ENCODE data around the gene NEK4.

The NEK4 gene

DNA sequence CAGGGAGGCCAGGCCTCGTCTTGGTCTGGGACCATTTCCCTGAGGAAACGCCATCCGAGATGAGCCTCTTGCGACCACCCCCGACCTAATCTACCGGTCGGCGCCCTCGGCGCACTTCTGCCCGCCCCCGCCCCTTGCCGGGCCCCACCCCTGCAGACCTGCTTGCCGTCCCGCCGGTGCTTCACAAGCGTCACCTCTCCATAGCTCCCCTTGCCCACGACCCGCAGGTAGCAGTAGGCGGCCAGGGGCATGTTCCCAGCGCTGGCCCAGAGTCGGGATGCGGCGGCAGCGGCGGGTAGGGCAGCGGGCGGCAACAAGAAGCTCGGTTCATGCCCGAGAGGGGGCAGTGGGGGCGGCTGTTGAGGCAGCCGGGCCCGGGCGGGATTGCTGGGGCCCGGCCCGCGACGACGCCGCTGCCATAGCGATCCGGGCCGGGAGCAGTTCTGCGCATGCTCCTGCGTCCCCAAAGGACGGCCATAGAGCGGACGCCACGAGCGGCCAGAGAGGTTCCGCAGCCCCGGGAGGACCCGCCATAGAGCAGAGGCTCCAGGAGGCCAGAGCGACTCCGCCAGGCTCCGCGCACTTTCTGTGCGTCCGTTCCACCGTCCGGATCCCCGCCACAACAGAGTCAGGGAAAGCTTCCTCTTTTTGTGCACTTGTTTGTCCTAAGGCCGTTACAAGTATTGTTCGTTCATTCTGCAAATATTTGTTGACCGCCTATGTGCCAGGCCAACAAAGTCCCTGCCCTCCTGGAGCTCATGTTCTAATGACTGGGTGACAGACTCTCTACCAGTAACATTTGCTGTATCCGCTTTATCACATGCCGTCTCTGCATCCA, at the start of gene NEK4:
Gene NEK4 (minus strand): TSS at position 445 of the 838 bp plus-strand sequence. CDS start 194 bp downstream, at position 251.
- Histone ChIP-seq H3K4me3 (peak within 1 kb of the TSS; percentile 70 to 95 (median 80)), H3K27ac (peak within 1 kb of the TSS; percentile 44 to 88 (median 81))

DNA sequence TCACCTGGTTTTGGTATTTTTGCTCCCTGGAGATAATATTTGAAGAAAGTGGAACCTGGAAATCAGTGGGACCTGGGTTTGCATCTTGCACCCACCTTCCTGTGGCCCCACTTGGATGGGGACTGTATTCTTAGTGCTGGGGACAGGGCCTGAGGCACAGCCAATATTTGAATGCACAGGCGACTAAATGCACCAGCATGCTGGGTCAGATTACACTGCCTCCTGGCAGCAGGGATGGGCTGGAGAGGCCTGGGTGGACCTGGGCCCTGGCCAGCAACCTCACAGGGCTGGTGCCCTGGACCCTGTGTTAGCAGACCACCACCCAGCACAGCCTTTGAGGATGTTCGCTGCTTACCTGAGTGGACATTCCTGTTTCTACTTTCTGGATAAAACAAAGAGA, 49.2 kb upstream of the NEK4 start:
- Histone ChIP-seq H3K27ac (no peak overlapping the region), H3K4me3 (no peak overlapping the region)

DNA sequence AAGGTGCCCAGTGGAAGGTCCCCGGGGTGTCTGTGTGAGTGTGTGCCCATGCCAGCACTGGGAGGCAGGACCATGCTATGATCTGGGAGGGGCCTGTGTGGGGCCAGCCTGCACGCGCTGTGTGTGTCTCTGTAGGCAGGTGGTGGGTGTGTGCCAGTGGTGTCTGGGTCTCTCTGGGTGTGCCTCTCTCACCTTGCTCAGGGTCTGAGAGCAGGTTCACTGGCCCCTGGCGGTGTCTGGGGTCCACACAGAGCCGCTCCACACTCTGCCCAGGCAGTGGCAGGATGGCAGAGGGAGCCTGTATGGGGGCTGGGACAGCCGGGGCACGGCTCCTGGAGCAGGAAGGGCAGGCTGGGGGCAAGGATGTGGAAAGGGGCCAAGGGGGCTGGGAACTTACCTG, 47.1 kb upstream of the NEK4 start:
- no peak overlapping the region for H3K4me3 ChIP-seq
- no peak overlapping the region for H3K27ac ChIP-seq

DNA sequence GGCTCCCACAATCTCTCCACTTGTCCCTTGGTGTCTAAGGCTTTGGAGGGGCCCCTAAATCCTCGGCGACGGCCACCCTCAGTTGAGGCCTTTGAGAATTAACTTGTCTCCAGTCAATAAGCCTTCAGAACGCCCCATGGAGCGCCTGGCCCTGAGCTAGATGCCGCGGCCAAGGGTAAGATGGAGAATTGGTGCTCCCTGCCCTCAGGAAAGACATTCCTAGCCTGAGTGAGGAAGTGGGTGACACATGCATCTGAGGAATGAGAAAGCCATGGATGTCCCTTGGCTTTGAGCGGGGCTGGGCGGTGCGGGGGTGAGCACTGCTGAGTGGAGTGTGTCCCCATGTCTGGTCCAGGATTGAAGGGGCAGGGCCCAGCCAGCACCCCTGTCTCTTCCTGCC, 46.5 kb upstream of the NEK4 start:
- Histone ChIP-seq H3K27ac (no peak overlapping the region), H3K4me3 (no peak overlapping the region)

DNA sequence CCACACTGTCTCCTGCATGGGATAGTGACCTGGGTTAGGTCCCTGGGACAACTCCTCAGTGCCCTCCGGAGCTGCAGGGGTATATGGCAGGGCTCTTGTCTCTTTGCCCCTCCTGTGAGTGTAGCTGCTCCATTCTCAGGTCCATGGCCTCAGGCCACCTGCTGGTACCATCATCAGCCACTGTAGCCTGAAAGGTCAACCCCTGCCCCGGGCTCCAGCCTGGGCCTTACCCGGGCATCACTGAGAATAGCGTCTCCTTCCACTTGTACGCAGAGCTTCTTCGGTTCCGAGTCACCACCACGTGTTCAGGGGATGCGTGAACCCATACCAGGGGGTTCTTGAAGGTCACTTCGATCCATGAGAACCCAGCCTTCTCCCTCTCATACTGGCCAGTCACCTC, 45.9 kb upstream of the NEK4 start:
- Histone ChIP-seq H3K27ac (no peak overlapping the region), H3K4me3 (no peak overlapping the region)

DNA sequence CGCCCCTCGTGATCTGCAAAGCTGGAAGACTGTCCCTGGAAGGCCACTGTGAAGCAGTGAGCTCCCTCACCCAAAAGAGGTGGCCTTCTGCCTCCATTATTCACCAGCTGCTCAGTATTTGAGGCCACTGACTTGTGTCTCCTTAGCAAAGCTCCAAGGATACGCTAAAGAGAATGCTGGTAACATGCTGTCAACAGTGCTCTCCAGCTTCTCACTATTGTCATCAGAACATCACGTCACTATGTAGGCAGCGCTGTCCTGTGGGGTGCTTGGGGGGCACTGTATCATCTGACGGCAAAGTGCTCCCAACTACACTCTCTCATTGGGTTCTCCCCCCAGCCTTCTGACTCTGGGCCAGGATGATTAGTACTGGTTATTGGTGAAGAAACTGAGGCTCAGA, 45.5 kb upstream of the NEK4 start:
- Histone ChIP-seq H3K4me3 (no peak overlapping the region), H3K27ac (no peak overlapping the region)

DNA sequence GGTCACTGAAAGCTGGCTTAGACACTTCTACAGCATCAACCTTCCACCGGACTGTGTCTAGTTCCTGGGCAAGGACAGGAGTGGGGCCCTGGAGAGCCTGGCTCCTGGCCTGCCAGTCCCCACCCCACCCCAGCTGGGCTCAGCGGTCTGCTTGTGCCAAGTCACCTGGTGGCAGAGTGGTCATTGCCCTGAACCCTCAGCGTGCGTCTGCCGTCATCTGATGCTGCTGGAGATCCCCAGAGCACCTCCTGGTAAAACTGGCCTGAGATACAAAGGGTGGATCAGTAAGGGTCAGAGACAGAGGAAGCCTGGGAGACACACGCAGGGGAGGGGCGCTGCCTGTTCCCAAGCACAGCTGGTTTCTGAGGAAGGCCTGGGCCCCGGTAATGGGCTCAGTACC, 43.1 kb upstream of the NEK4 start:
- Histone ChIP-seq H3K4me3 (no peak overlapping the region), H3K27ac (no peak overlapping the region)

DNA sequence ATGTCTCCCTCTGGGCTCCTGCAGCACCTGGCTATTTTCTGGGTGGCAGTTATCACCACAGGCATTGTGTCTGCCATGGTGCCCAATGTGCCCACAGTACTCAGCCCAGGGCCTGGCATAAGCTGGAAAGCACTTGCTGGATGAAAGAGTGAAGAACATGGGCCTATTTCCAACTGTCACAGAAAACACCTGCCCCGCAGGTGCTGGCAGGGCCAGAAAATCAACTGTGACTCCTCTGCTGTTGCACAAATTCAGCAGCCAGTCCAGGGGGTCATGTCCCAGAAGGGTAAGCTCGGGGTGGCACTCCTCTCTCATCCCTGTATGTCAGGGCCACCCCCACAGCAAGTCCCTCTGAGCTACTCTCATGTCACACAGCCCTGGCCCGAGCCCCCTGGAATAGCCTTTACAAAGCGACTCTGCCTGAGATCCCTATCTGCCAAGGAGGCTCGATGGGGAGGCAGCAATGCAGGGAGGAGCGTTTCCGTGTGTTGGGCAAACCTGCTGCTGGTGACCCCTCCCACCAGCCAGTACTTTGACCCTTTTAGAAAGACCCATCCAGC, 40.8 kb upstream of the NEK4 start:
- no peak overlapping the region for H3K4me3 ChIP-seq
- no peak overlapping the region for H3K27ac ChIP-seq

DNA sequence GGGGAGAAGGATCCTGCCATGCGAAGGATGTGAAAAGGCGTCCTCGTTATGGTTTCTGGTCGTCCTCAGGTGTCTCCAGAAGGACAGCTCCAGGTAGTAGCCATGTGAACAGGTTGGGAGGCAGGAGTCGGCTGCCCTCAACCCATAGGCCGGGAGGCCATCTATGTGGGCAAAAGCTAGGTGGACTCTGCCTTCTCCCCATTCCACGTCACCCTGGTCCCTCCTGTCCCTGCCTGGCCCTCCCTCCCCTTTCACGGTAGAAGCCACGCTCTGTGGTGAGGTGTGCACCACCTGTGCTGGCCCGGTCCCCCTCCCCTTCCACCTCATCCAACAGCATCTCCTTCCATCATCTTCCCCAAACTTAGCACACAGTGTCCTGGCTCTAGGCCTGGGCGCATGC, 40.2 kb upstream of the NEK4 start:
- H3K27ac ChIP-seq, result no peak overlapping the region
- H3K4me3 ChIP-seq, result no peak overlapping the region

DNA sequence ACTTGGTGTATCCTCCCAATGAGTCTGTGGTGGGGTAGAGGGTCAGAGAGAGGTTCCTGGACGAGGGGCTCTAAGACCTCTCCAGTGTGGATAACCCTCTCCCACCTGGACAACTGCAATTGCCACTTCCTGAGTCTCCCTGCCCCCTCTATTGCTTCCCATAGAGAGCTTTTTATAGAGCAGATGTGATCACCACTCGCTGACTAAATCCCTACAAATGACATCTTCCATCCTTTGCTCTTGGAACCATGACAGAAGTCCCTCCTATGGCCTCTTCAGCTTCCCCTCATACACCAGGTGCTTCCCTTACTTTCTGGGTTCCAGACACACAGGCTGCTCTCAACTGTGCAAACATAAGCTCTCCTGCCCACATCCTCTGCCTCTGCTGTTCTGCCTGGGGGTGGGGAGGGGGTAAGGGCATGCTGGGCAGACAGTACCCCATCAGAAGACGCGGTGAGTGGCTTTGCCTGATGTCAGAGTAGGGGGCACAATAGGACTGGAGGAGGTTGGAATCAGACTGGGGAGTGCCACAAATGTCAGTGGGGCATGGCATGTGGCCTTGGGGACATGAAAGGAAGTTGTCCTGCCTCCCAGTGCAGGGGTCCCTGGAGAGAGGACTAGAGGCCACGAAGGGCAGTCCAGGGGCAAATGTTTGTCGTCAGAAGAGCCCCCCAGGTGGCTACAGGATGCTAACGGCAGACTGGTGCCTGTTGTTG, 39.1 kb upstream of the NEK4 start:
- no peak overlapping the region for H3K27ac ChIP-seq
- H3K4me3 ChIP-seq, result no peak overlapping the region

DNA sequence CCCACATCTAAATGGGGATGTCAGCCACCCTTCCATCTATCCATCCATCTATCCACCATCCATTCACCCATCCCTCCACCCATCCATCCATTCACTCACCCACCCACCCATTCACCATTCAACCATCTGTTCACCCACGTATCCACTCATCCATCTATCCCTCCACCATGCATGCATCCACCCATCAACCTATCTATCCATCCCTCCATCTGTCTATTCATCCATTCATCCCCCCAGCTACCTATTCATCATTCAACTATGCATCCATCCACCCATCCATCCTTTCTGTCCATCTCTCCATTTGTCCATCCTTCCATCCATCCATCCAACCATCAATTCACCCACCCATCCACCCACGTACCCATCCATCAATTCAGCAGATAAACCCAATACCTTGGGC, 38.4 kb upstream of the NEK4 start:
- Histone ChIP-seq H3K4me3 (no peak overlapping the region), H3K27ac (no peak overlapping the region)

DNA sequence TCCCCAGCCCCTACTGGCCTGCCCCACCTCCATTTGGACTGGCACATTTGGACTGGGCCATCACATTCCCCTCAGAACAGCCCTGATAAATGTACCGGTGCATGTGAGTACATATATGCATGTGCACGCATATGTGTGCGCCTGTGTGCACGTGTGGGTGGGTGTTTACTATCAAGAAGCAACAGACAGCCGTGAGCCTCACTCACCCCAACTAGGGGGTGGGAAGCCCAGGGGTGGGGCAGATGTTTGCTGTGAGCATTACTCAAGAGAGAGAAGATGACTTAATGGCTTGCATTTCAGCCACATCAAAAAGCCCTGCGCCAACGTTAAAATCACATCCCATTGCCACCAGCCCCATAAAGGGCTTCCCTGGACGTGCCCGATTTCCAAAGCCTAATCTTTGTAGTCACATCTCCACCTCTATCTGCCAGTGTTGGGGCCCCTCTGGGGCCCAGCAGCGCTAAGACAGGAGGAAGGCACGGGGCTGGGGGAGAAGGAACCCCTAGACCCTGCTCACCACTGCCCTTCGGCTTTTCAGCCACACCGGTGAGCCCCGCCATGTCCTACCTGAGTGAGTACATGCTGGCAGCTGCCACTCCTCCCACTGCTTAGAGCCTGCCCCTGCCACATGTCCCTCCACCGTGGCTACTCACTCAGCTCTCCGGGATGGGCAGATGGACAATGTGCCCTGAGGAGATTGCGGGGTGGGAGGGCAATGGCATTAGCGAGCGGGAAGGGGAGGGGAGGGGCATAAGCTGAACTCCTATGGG, 34.7 kb upstream of the NEK4 start:
- H3K27ac ChIP-seq, result no peak overlapping the region
- no peak overlapping the region for H3K4me3 ChIP-seq

DNA sequence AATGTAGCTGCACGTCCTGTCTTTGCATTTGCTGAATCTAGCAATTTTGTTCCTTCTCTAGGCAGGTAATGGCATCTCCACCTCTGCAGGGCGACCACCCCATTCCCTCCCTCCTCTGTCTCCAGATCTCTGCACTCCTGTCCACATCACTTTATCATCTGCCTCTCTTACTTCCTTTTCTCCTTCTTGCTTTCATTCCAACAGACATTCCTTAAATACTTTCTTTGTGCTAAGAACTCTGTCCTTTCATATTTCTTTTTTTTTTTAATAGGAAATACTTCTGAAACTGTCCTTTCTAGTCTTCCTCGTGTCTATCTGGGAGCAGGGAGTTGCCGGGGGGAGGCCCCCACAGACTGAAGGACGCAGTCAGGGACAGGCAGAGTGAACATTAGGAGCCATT, 31.1 kb upstream of the NEK4 start:
- H3K27ac ChIP-seq, result no peak overlapping the region
- no peak overlapping the region for H3K4me3 ChIP-seq

DNA sequence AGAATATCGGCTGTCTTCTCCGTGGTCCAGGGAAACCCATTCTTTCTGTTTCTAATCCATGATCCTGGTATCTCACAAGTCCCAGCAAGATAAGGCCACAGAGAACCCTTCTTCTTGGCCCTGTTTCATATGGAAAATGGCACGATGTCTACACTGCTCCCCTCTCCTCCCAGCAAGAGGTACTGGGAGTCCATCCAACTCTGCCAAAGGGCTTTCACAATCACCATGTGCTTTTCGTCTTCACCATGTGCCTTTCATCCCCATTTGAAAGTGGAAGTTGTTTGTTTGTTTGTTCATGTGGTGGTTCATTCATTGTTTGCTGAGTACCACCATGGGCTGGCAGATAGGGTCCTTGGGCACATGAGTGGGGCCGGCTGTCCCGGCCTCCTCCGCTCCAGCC, 29.3 kb upstream of the NEK4 start:
- Histone ChIP-seq H3K4me3 (no peak overlapping the region), H3K27ac (no peak overlapping the region)

DNA sequence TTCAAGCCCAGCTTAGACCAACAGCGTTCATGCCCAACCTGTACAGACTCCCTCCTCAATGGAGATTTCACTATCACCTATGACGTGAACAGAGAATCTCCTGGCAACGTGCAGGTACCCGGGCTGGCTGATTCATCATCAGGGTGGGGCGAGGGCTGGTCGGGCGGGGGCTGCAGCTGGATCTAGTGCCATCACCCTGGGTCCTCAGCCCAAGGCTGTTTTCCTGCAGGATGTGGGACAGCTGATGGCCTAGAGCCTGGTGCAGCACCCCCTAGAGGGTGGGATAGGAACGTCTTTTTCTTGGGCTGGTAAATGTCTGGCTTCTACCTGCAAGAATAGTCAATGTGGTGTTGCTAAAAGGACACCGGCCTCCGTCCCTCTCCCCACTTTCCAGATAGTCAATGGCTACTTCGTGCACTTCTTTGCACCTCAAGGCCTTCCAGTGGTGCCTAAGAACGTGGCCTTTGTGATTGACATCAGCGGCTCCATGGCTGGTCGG, 28.3 kb upstream of the NEK4 start:
- Histone ChIP-seq H3K4me3 (no peak overlapping the region), H3K27ac (no peak overlapping the region)

DNA sequence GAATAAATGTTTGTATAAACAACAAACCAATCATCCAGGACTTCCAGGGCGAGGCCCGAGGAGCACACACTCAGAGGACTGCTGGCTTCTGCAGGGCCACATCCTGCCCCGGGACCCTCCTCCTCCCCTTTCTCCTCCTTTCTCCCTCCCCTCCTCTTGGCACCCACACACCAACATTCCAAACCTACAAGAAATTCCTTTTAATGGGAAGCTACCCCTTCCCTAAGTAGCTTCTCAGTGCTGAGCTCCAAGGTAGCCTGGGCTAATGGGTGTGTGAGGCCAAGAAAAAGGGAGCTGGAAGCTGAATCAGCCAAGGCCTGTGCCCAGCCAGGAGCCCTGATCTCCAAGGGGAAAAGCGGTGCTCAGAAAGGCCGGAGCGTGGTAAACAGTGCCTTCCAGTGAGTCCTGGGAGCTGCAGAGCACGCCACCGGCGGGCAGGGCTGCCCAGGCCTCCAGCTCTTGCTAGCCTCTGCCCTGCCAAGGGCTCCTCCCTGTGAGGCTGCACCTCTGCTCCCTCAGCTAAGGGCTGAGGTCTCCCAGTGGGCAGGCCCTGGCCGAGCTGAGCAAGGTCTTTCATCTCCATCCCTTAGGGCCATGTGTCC, 27.7 kb upstream of the NEK4 start:
- Histone ChIP-seq H3K4me3 (no peak overlapping the region), H3K27ac (no peak overlapping the region)

DNA sequence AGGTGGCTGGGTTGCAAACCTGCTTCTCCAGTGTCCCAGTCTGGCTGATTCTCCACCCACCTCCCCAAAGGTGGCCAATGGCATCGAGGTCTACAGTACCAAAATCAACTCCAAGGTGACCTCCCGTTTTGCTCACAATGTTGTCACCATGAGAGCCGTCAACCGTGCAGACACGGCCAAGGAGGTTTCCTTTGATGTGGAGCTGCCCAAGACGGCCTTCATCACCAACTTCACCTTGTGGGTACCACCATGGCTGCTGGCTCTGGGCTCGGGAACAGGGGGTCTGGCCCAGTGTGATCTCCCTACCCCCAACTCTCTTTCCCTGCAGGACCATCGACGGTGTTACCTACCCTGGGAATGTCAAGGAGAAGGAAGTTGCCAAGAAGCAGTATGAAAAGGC, 25.7 kb upstream of the NEK4 start:
- H3K4me3 ChIP-seq, result no peak overlapping the region
- no peak overlapping the region for H3K27ac ChIP-seq

DNA sequence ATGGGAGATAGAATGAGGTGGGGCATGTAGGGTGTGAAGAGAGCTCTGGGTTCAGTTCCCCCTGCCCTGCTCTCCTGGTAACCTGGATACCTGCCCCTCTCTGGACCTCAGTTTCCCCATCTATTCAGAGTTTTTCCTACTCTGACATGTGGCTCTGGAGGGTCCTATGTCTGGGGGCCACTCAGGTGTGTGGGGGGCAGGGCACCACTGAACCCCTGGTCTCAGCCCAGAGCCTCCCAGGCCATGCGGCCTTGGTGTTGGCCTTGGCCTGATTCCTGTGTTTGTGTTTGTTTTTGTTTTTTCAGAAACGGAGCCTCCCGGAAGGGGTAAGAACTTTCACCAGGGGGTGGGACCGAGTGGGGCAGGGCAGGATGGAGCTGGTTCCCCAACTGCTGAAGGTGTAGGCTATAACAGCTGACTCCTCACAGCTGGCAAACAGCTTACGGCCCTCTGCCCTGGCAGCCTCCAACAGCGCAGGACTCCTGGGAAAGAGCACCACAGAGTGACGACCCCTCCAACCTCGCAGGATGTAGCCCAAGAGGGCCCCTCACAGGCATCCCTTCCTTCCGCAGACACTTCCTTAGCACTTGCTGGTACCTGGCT, 24.7 kb upstream of the NEK4 start:
- Histone ChIP-seq H3K27ac (no peak overlapping the region), H3K4me3 (no peak overlapping the region)

DNA sequence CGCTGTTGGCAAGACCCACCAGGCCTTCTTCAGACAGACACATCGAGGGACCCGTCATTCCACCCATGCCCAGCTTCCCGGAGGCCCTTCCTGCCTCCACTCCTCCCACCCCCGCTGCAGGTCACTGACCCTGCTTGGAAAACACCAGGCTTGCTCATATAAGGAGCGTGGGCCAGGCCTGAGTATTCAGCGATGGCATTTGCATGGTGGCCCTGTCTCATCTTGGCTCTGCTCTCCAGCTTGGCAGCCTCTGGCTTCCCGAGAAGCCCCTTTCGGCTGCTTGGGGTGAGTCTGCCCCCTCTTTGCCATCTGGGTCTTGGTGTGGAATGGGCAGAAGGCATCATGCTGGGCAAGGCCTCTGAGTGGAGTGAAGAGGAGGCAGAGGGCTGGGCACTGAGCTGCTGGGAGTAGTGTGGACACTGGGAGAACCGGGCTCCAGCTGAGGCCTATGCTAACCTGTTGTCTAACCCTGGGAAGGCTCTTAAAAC, 23.9 kb upstream of the NEK4 start, which contains the start of gene ITIH3:
Gene ITIH3 (plus strand): TSS at position 185 of the 488 bp plus-strand sequence. CDS start 8 bp downstream, at position 193.
- Histone ChIP-seq H3K4me3 (no peak within 1 kb of the TSS), H3K27ac (no peak within 1 kb of the TSS)
